ENCODE data around the gene CNTD1.
"Not testable (repeated sequence)": the region's sequence is repeated elsewhere in the genome, so short reads cannot be mapped to it uniquely, and the experiment has no call there.

The CNTD1 gene

GRCh38 chr17:42845556-42845917 is 46.9 kb downstream of the CNTD1 start:
- no peak for DNase-seq (ENCODE audit: low spot score)

GRCh38 chr17:42845918-42846593 is 47.4 kb downstream of the CNTD1 start:
- no peak for DNase-seq (ENCODE audit: low spot score)

GRCh38 chr17:42846594-42847280 is 48.1 kb downstream of the CNTD1 start:
- no peak for DNase-seq (ENCODE audit: low spot score)

- no peak for DNase-seq (ENCODE audit: low spot score)
These were observed 49.4 kb downstream of the CNTD1 start for GRCh38 chr17:42848093-42848492.

- no peak for DNase-seq (ENCODE audit: low spot score)
These were observed 50.4 kb downstream of the CNTD1 start for GRCh38 chr17:42849031-42849430.

- DNase-seq (ENCODE audit: low spot score), result peak; percentile 13
These were observed 51.0 kb downstream of the CNTD1 start for GRCh38 chr17:42849451-42850181.

- no peak for DNase-seq (ENCODE audit: low spot score)
These were observed 52.3 kb downstream of the CNTD1 start, which contains the start of gene AOC3 for GRCh38 chr17:42850954-42851353. Gene AOC3 (plus strand): TSS chr17:42851199. CDS start chr17:42851344, 145 bp downstream.

GRCh38 chr17:42851371-42852240 is 52.9 kb downstream of the CNTD1 start:
- not testable (repeated sequence) for DNase-seq (ENCODE audit: low spot score)

GRCh38 chr17:42852351-42852750 is 53.7 kb downstream of the CNTD1 start:
- no peak for DNase-seq (ENCODE audit: low spot score)

- DNase-seq (ENCODE audit: low spot score), result no peak
These were observed 54.3 kb downstream of the CNTD1 start for GRCh38 chr17:42853004-42853403.

GRCh38 chr17:42853597-42853967 is 54.9 kb downstream of the CNTD1 start:
- DNase-seq (ENCODE audit: low spot score), result no peak

GRCh38 chr17:42853968-42854790 is 55.5 kb downstream of the CNTD1 start:
- DNase-seq (ENCODE audit: low spot score), result no peak

- DNase-seq (ENCODE audit: low spot score), result no peak
These were observed 56.5 kb downstream of the CNTD1 start for GRCh38 chr17:42855048-42855596.

GRCh38 chr17:42856093-42856492 is 57.4 kb downstream of the CNTD1 start:
- DNase-seq (ENCODE audit: low spot score), result not testable (repeated sequence)

GRCh38 chr17:42856516-42856915 is 57.9 kb downstream of the CNTD1 start:
- DNase-seq (ENCODE audit: low spot score), result not testable (repeated sequence)

GRCh38 chr17:42857389-42857788 is 58.7 kb downstream of the CNTD1 start:
- no peak for DNase-seq (ENCODE audit: low spot score)
